GM18907 (cell line): ENCODE results near the gene TIMM13.

ENCODE experiments used
- ATAC-seq: cut with Tn5 transposase; IDR thresholded peaks from one replicate; pipeline ENCODE4 v1.9.1; 2021; ENCODE audit warnings: mild to moderate bottlenecking, moderate library complexity; ENCODE audit not compliant: unreplicated experiment

TIMM13 gene

GRCh38 chr19:2387367-2388288, 39.8 kb downstream of the TIMM13 start:
- no peak for ATAC-seq

- no peak for ATAC-seq
Measured at GRCh38 chr19:2385053-2385721, 42.2 kb downstream of the TIMM13 start.

DNA sequence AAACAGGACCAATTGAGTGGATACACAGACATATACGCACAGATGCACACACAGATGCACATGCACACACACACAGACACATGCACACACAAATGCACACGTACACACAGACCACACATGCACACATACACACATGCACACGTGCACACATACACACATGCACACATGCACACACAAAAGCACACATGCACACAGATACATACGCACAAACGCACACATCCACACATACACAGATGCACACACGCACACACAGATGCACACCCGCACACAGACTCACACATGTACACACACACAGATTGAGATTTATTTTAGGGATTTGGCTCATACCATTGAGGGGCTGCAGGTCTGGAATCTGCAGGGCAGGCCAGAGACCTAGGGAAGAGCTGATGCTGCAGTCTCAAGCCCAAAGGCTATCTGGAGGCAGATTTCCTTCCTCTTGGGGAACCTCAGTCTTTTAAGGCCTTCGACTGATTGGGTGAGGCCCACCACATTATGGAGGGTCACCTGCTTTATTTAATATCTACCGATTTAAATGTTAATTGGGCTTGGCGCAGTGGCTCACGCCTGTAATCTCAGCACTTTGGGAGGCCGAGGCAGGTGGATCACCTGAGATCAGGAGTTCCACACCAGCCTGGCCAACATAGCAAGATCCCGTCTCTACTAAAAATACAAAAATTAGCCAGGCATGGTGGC, 44.7 kb downstream of the TIMM13 start:
- no peak for ATAC-seq

DNA sequence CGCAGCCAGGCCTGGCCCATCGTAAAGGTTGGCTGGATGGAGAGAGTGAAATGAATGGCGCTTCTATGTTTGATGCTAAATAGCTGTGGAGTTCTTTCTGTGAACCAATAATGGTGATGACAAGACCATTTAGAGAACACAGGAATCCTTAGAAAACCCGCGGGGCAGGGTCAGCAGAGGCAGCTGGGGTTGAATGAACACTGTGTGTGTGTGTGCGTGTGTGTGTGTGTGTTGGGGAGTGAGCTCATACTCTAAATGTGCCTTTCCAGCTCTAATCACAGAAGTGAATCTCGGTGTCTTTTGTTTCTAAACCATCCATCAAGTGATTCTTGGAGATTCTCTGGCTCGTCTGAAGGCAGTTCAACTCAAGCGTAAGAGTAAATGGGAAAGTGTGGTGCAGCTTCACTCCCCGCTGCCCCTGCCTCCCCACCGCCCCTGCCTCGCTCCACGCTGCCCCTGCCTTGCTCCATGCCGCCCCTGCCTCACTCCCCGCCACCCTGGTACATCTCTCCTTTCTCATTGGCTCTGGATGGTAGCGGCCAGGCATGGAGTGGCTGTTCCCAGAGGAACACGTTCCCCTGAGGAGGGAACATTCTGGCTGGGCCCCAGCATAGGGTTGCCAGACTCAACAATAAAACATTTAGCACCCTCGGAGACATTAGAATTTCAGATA, 46.1 kb downstream of the TIMM13 start:
- ATAC-seq: no peak

- no peak for ATAC-seq
Measured at GRCh38 chr19:2380567-2380966, 46.8 kb downstream of the TIMM13 start.

- no peak for ATAC-seq
Measured at GRCh38 chr19:2376784-2377519, 50.4 kb downstream of the TIMM13 start.
